ENCODE results near the gene ADAM11.

DNA sequence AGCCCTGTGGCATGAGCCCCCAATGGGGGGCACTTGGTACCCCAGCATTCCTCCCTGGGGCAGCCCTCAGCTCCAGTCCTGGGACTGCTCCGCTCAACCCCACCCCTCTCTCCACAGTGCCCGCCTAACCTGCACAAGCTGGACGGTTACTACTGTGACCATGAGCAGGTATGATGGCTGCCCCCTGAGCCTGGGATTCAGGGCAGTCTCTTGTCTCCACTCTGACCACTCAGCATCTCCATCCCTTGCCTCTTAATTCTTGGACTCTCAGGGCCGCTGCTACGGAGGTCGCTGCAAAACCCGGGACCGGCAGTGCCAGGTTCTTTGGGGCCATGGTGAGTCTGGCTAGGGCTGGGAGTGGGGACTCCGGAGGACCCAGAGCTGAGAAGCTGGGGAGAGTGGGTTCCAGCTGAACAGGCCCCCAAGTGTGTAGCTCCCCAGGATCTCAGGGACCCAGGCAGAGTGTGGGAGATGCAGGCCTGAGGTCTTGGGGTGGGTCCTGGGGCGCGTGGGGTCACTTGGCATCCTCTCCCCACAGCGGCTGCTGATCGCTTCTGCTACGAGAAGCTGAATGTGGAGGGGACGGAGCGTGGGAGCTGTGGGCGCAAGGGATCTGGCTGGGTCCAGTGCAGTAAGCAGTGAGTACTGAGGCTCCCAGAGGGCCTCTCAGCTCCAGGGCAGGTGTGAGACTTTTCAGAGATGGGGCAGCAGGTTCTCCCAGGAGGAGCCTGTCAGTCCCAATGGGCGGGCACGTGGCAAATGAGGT is 18.0 kb downstream of the ADAM11 start:
- TF ChIP-seq CTCF (IDR thresholded peaks at IDR 0.05), result no peak
- no peak for TF ChIP-seq POLR2AphosphoS5 (IDR thresholded peaks at IDR 0.05)
